Epidermal melanocyte (primary cell): ENCODE measurements around the gene TRHDE.
"Not testable (repeated sequence)": the region's sequence is repeated elsewhere in the genome, so short reads cannot be mapped to it uniquely, and the experiment has no call there.

Experiments
- DNase-seq: peaks from one replicate; pipeline ENCODE4 v3.0.0; 2011; ENCODE audit warnings: low spot score; ENCODE audit not compliant: insufficient read length

The TRHDE gene

DNA sequence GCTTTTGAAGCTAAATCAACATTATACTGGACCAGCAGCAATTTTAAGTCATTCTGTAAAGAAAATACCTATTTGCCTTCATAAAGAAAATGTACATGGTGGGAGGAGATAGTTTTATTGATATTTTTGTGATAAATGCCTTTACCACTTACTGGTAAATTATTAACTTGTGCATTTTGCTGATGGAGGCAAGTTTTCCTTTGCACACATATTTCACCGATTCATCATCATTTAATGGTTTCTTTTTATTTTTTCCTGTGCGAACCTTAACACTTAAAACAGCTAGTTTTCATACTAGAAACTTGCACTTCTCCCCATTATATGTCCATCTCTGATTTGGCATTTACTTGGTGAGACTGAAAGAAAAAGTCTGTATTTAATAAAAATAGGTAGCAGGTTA, 239.3 kb downstream of the TRHDE start:
- no peak for DNase-seq

DNA sequence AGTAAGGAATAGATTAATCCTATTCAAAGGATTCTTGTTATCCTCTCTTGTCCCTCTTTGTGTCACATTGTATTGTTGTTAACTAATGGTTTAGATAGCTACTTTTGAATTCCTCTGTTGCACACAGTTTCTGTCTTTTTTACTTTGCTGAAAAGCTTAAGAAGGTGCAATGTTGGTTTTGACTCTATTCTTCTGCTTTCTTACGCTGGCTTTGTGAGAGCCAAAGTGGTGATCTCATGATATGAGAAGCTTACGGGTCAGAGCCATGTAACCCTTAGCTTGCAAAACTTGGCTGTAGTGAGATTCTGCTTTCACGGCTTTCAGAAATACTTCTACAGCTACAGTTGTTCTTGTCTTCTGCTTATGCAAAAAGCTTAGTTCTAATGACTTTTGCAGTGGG, 239.7 kb downstream of the TRHDE start:
- no peak for DNase-seq

DNA sequence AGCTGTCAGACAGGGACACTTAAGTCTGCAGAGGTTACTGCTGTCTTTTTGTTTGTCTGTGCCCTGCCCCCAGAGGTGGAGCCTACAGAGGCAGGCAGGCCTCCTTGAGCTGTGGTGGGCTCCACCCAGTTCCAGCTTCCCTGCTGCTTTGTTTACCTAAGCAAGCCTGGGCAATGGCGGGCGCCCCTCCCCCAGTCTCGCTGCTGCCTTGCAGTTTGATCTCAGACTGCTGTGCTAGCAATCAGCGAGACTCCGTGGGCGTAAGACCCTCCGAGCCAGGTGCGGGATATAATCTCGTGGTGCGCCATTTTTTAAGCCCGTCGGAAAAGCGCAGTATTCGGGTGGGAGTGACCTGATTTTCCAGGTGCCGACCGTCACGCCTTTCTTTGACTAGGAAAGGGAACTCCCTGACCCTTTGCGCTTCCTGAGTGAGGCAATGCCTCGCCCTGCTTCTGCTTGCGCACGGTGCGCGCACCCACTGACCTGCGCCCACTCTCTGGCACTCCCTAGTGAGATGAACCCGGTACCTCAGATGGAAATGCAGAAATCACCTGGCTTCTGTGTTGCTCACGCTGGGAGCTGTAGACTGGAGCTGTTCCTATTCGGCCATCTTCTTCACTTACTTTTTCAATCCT, 248.0 kb downstream of the TRHDE start:
- DNase-seq: not testable (repeated sequence)

DNA sequence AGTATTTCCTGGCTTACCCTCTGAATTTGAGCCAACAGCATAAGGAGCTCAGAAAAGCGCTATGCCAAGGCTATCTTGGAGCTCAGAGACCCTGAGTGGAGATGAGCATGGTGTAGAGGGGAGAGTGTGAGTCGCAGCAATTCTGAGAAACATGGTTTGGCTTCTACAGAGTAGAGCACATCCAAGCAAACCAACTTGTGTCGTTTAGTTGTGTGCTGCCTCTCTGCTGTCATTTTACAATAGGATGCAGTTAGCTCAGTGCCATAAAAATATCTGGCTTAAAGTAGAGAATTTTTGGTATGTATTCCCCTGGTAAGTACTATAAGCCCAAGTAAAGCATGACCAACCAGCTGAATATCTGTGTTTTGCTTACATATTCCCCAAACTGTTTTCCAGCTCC, 249.2 kb downstream of the TRHDE start:
- no peak for DNase-seq

DNA sequence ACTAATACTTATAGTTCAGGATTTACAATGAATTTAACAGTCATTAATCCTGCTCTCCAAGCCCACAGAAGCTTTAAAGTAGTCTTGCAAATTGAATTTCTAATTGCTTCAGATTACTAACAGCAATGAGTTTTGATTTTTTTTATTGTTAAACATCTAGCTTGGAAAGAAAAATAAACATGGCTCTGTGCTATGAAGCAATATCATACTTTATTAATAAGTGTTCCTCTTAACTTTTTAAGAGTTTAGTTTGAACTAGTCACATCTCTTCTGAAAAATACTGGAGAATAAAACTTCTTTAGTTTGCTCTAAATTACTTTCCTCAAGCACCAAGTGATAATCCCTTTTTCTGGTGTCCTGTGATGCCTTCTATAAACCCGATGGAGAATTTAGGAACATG, 250.2 kb downstream of the TRHDE start:
- no peak for DNase-seq

DNA sequence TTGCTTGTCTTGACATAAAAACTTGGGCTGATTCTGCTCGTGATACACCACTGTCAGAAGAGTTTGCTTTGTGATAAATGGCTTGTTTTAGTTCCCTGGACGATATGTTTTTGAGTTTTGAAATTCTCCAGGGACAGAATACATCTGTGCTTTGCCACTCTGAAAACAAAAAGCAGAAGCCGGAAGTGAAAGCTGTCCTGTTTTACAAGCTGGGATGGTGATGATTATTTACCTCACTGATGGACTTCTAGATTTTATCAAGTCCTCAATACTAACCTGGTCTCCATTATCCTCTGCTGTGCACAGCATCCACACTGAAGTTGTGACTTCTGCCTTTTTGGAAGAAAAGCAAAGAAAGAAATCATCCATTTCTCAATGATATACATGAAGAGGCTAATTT, 251.6 kb downstream of the TRHDE start:
- DNase-seq: no peak

DNA sequence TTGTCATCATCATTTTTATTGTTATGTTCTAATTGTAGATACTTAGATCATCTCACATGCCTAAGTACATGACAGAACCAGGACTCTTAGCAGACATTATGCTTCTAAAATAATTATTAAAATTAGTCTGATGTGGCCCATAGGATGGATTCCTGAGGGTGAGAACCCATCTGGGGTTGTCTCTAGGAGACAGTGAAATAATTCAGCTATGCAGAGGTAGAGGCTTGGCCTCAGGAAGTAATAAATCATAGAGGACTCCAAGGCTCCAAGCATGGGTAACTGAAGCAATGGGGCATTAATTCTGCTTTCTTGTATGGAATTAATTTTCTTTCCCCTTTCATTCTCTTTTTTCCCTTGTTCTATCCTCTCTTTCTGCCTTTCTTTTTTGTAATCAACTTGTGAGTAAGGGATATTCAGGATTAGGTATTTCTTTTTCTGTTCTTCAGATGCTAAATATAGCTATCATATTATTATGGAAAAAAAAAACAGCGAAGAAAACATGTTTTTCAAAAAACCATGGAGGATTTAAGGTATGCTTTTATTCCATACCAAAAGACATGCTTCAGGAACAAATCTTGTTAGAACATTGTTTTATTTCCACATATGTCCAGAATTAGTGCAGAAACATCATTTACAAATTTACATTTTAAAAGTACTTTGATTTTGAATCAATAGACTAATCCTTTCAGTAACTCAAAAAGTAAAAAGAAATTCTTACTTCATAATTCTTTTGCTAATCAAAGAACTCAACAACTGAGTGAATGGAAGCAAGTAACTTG, 263.2 kb downstream of the TRHDE start:
- no peak for DNase-seq

DNA sequence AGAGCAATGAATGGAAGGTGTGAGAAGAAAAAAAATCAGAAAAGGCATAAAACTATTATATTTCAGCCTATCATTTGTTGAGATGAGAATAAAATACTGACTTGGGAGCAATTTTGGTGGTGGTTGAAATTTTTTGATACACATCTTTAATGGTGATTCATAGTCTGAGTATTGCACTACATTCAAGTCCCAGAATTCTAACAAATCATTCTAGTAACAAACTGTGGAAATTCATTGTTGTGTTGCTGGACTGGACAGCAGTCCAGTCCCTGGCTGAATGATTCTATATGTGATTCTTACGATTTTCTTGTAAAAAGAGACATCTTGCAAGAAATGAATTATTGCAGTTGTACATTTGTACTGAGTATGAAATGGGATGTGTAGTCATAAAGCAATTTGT, 268.6 kb downstream of the TRHDE start:
- no peak for DNase-seq

DNA sequence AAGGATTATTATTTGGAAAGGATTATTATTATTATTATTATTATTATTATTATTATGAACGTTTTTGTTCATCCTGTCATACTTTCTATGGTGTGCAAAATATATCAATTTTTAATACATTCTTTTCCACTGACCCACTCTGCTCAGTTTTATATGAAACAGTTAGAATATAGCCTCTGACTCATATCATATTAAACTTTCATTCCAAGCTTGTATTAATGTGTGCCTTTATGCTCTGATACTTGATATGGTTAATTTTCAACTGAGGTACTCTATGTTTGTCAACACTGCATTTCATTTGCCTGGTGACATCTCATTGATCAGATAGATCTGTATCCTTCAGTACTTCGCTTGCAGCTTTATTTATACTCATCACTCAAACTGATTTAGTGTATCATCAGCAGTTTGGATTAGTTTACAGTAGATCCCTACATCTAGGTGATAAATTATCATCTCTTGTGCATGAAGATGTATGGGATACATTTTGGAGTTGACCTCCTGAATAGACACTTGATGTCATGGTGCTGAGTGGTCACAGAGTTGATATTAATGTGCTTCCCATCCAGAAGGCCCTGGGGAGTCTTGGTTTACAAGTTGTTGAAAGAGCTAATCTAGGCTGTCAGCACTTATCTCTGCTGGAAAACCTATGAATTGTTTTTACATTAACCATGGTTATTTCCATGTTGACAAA, 271.8 kb downstream of the TRHDE start:
- no peak for DNase-seq

DNA sequence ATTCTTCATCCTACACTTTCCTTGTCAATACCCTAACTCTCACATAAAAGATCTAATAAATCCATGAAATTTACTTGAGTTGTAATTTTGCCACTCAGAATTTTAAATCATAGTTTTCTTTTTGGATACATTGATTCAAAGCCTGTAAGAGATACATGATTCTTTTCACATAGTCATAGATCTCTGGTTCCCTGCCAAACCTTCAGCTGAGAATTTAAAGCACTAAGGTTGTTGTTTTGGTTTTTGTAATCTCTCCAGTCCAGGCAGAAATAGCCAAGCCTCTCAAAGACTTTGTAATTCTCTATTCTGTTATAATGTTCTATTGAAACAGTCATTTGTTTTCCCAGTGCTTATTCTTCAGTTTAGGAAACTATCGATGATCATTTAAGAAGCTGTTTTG, 273.9 kb downstream of the TRHDE start:
- DNase-seq: no peak

DNA sequence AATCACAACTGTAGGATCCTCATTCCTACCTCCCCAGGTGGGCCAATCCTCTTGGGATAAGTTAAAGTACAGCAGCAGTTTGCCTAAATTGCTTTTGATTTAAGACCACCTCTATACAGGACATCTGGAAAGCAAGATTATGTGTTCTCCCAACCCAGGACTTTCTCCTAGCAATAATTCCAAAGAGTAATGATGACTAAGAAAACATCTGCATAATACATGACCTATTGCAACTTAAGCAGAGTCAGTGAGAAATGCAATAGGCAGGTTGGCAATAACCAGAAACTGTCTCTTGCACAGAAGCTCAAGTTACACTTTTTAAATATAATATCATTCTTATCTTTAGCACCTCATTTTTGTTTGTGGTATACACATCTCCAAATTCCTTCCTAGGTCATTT, 275.4 kb downstream of the TRHDE start:
- DNase-seq: no peak

DNA sequence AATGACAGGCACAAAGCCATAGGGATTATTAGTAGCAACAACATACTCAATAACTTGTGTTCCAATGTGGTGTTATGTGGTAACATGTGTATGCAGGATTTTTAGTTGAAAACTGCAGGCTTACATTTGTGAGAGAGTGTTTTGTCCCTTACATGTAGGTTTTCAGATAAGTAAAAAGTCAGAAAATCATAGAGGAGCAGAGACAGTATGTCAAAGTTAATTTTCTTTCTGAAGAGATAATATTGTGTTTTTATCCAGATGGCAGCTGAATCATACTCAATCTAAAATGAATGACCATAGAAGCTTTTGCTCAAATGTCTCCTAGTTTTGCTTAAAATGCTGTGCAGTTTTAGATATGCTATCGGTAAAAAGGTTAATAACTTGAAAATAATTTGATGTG, 277.0 kb downstream of the TRHDE start:
- no peak for DNase-seq

DNA sequence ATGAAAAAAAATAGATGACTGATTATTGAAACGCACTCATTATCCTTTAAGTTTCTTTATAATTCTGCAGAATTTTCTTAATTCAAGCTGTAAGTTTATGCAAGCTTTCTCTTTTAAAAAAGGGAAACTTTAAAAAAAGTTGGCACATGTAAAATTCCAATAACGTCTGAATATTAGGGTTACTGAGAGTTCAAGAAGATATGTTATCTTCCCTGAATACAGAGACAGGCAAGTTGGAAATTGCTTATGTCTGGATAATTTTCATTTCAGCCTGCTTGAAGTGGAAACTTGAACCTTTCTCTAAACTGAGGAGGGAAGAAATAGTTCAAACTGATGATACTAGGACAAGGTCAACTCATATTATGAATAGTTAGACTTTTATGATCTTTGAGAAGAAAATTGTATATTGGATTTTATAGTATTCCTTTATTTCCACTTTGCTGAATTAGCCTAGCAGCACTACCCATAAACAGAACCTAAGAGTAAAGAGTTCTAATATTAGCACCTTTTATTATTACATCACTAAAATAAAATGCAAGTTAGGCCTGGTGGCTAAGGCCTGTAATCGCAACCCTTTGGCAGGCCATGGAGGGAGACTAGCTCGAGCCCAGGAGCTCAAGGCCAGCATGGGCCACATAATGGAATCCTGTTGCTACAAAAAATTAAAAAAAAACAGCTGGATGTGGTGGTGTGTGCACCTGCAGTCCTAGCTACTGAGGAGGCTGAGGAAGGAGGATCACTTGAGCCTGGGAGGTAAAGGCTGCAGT, 288.0 kb downstream of the TRHDE start:
- no peak for DNase-seq

DNA sequence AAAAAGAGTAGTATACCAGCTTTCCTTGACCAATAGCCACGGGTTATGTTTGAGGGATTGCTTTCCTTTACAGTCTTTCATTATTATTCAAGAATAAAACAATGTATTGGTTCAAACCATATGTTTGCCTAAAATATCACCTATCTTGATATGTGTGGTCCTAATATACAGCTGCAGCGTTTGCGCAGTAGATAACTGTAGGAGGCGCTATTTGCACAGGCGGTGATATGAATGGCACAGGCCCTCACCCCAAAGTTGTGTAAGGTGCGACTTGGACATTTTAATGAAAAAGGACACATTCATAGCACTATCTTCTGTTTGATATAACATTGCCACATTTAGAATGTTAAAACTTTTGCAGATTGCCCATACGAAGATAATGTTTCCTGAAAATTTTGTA, 298.4 kb downstream of the TRHDE start:
- DNase-seq: no peak

DNA sequence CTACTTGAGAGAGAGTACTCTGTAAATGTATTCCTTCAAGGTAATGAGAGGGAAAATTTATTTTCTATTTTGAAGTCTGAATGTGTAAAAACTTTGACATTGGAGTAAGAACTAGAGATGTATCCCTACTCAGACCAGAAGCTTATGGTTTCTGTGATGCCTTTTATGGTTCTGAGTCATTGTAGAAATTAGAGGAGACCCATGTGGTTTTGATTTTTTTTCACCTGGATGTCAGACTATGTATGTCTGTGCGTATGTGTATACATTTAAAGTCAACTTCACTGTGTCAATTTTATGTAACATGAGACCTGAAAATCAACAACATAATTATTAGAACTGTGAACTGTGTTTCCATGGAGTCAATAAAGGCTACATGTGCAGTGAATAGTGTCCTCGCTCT, 302.0 kb downstream of the TRHDE start:
- DNase-seq: no peak

DNA sequence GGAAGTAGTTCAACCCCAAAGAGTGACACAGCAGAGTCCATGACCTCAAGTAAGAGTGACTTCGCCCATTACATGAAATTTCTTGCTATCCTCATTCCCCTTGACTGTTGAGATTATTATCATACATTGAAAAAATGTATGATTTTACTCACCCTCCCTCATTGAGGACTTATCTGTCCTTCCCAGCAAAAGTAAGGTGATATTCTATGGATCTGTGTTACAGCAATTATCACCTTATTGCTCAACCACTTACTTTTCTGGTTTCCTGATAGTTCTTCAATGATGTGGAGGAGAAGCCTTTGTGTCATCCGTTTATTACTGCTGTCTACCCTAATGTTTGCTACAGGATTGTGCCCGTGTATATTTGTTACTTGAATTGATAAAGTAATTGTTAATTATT, 306.2 kb downstream of the TRHDE start:
- DNase-seq: no peak

DNA sequence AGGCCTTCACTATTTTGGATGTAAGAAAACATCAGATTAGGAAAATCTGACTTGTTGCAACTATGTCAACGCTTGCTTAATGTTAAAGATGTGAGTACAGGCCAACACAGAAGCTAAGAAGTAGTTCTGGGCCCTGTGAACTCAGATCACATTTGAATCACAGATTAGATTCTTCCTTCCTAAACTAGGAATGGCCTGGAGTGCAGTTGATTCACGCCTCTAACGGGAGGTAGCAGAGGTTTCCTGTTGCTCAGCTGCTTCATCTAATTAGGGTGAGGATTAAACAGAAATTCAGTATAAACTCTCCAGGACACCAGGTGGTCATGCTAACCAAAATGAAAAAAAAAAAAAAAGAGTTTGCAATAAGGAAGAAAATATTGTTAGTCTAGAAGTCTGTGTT, 314.3 kb downstream of the TRHDE start:
- DNase-seq: no peak

DNA sequence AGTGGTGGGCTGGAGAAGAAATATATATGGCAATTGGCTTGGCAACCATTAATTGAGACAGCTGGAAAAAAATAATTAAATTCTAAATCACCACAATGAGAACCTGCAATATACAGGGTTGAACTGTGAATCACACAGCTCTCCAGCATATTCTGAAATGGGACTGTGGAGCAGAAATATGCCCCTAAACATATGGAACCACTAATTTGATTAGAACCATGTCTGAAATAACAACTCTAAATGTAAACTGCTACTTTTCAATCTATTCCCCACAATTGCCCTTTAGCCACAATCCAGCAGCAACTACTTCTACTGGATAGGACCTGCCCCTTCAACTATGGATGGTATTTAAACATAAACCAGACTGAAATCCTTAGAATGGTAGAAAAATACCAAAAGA, 330.4 kb downstream of the TRHDE start:
- no peak for DNase-seq

DNA sequence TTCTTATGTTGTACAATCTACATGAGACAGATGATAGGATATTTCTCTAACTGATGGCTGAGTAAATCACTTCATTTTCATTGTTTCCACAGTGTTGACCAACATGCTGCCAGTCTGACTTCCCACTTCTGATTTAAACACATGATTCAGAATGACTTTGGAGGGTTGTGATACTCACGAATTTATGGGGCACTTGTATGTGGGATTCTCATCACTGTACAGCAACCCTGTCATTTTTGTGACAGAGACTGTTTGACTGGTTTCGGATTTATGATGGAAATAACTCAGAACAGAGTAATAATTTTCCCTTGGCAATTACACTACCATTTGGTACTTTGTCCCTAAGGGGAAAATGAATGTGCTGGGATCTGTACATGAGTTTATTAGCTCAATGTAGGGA, 333.8 kb downstream of the TRHDE start:
- DNase-seq: no peak

DNA sequence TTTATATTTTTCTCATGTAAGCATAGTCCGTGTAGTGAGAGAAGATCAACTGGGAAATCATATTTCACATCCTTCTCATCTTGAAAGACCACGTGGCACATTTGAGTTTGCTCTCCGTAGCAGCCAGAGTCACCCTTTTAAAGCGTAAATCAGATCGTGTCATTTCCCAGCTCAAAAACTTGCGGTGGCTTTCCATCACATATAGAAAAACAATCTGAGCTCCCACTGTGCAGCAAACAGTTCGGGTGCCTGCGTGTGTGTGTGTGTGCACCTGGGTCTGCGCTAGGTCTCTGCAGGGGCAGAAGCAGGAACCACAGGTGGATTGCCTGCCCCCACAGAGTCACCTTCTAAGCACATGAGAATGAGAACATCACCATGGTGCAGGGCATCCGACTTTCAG, 338.2 kb downstream of the TRHDE start:
- no peak for DNase-seq

DNA sequence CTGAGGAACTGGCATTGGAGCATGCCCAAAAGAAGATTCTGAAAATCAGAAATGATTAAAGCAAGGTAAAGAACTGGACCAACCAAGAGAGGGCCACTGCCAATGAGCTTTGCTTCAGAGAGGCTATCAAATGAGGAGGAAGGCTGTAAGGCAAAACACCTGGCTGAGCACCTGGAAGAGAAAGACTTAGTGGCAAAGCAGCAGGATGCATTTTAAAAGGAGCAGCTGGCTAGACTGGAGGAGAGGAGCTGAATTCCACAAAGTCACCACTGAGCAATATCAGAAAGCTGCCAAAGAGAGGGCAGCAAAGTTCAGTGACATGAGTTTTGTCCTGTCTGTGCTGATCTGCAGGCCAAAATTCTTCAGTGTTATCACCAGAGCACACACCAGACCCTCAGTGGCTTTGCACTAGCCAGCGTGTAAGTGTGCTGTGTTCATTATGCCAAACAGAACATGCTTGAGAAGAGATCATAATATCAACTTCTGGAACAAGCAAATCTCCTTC, 338.7 kb downstream of the TRHDE start:
- no peak for DNase-seq

DNA sequence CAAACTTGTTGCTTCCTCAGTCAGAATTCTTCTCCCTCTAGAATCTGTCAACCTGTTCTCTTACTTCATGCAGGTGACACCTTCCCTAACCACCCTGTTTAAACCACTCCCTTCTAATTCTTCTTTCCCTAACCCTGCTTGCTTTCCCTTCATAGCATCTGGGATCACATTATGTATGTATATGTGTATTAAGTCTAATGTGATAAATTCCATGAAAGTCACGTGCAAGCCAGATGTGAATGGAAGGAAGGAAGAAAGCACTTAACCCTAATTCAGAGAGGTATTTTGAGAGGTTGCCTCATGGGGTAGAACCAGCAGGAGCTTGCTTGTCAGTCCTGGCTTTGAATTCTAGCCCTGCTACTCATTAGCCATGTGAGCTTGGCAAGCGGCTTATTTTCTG, 340.0 kb downstream of the TRHDE start:
- DNase-seq: no peak
